Keratinocyte (primary cell): Measurements from ENCODE around the gene ZCWPW1.

Experiments used
- EZH2 ChIP-seq: IDR thresholded peaks from one replicate; pipeline ENCODE4 v1.6.1; 2012; ENCODE audit warnings: inconsistent platforms, mild to moderate bottlenecking, low read length, moderate library complexity
- TF ChIP-seq, protein P1 (sequence below), 3 experiments: IDR thresholded peaks in 1 of 3; conservative IDR thresholded peaks in 1 of 3; optimal IDR thresholded peaks in 1 of 3; 2 replicates in 2 of 3; 3 replicates in 1 of 3; pipeline versions ENCODE3 to v1.5.1; 2011; ENCODE audit warnings: low read length in 3 of 3, mild to moderate bottlenecking in 3 of 3, moderate library complexity in 2 of 3, control low read depth in 1 of 3, inconsistent platforms in 1 of 3; ENCODE audit not compliant: insufficient read depth in 2 of 3; ENCODE audit errors: extremely low read depth in 1 of 3

DNA sequence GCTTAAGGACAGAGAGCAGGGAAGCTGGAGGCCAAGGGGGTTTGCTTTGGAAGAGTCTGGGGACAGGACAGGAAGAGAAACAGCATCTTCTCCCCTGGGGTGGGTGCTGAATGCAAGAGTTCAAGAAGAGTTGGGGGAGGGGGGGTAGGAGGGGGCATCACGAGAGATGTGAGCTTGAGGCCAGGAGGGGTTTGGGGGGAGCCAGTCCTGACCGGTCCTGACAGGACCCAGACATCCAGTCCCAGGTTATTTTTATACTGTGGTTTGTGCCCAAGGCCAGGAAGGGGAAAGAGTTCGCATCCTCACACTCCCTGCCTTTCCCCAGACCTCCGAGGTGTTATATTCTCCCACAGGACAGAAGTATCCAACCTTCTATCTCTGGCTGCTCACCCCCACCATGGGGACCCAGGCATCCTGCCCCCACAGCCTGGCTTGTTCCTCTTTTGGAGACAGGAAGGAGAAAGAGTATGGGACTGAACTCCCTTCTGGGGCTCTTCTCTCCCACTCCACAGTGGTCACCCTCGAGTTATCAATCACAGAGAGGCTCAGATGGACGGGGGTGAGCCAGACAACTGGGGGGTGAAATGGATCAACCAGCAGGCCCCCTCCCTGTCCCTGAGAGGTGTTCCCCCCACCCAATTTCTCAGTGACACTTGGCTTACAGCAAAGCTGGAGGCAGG lies 47.7 kb upstream of the ZCWPW1 start:
- TF ChIP-seq, protein P1, sequence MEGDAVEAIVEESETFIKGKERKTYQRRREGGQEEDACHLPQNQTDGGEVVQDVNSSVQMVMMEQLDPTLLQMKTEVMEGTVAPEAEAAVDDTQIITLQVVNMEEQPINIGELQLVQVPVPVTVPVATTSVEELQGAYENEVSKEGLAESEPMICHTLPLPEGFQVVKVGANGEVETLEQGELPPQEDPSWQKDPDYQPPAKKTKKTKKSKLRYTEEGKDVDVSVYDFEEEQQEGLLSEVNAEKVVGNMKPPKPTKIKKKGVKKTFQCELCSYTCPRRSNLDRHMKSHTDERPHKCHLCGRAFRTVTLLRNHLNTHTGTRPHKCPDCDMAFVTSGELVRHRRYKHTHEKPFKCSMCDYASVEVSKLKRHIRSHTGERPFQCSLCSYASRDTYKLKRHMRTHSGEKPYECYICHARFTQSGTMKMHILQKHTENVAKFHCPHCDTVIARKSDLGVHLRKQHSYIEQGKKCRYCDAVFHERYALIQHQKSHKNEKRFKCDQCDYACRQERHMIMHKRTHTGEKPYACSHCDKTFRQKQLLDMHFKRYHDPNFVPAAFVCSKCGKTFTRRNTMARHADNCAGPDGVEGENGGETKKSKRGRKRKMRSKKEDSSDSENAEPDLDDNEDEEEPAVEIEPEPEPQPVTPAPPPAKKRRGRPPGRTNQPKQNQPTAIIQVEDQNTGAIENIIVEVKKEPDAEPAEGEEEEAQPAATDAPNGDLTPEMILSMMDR (optimal IDR thresholded peaks at IDR 0.05 in 1 of 3, IDR thresholded peaks at IDR 0.05 in 1 of 3, conservative IDR thresholded peaks at IDR 0.05 in 1 of 3; ENCODE audit: extremely low read depth in 1 of 3, insufficient read depth in 2 of 3, low read length in 3 of 3) = no peak
- TF ChIP-seq EZH2 = no peak
